T47D (cell line): ENCODE data around the gene CTSD.

Experiments used
- DNase-seq, 2 experiments: peaks; one replicate each; pipeline versions ENCODE4 v3.0.0 to v3.0.0-alpha.2; 2011 to 2012; ENCODE audit warnings: low read depth in 1 of 2, low spot score in 1 of 2
- JUND ChIP-seq: IDR thresholded peaks from 2 replicates; pipeline ENCODE4 v1.6.1; 2012; ENCODE audit warnings: low read depth
- in situ Hi-C: cut with HindIII; loops from 2 replicates; pipeline ENCODE4 v1.10.0; 2016; ENCODE audit warnings: low sequenced_read_pairs, low pct_unique_long_range_greater_than_20kb

Gene CTSD

DNA sequence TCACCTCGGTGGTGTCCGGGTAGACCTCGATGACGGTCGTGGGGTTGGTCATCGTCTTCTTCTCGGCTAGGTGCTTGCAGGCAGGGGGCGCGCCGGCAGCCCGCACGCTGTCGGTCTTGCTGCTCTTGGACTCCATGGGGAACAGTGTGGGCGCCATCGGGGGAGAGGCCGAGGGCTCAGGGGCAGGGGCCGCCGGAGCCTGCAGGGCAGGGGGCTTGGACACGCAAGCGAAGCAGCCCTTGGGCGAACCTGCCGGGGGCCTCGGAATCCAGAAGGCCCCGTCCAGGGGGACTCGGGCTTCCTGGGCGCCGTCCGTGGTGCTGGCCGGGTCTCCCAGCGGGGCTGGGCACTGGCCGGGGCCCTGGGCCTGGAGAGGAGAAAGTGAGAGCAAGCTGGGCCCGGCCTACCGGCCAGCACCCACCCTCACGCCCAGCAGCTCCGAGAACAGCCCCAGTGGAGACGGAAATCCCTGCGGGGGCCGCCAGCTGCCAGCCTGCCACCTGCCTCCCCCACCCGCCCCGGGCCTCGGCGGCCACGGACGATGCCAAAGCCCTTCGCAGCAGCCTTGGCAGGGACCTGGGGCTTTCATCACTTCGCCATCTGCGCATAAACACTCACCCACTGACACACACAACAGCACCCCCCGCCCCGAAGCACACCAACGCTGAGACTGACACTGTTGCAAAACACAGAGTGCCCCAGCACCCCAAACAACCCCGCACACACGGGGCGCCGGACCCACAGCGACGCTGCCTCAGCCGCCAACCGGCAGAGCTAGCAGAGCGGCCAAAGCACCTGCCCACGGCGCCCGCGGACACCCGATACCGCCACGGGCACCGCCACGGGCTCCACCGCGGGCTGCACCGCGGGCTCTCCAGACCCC is 15.7 kb downstream of the CTSD start:
- peak; percentile 44 to 61 for DNase-seq
- TF ChIP-seq JUND: no peak
- in situ Hi-C loops: no loop called here

DNA sequence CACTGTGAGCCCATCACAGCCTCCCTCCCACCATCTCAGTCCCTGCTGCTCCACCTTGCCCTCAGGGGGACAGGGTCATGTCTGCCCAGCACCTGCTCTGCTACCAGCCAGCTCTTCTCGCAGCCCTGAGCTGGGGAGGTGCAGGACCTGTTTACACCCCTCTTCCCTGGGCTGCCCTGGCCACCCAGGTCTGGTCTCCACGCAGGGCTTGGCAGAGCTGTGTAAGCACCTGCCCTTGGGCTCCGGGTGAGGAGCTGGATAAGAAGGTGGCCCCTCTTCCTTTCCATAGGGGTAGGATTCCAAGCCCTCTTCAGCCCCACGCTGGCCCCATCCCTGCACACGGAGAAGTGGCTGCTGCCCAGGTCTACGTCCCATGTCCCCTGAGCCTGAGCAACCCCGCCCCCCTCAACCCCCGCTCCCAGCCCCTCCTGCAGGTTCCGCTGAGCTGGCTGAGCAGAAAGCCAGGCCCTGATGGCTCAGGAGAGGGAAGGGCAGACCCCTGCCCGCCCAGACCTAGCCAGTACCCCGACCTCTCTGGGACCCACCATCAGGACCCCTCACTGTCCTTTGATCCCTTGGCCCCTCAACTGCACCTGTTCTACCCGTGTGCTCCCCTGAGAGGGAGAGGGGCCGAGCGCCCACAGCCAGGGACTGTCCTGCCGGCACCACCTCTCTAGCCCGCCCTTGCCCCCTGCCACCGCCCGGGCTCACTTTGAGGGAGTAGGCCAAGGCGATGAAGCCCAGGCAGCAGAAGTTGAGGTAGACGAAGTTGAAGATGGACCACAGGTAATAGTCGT is 16.6 kb downstream of the CTSD start:
- in situ Hi-C loops: no loop called here
- no peak for TF ChIP-seq JUND
- DNase-seq: peak in 1 of 2 experiments; percentile 35

DNA sequence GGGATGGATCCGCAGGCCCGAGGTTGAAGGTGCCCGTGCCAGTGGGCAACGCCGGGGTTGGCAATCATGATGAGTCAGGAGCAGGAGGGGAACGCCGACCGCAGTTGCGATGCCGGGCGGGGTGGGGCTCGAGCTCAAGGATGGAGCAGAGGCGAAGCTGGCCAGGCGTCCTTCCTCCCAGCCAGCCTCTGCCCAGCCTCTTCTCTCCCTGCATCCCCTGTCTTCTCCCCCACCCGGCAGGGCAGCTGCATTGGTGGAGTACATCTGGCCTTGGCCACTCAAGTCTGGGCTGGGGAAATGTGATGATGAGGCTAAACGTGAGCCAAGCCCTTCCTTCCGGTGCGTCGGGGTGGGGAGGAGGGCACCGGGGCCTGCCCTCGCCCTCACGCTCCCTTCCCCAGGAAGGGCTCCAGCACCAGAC is 17.2 kb downstream of the CTSD start:
- in situ Hi-C loops: no loop called here
- no peak for DNase-seq
- no peak for TF ChIP-seq JUND

DNA sequence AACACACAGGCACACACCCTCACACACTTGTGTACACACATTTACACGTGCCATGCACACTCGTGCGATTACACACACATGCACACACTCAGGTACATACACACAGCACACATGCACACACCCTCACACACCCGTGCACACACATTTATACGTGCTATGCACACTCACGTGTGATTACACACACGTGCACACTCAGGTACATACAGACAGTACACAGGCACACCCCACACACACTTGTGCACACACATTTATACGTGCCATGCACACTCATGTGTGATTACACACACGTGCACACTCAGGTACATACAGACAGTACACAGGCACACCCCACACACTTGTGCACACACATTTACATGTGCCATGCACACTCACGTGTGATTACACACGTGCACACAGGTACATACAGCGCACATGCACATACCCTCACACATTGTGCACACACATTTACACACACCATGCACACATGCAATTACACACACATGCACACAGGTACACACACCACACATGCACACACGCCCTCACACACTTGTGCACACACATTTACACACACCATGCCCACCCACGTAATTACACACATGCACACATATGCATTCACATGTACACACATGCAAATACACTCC is 17.9 kb downstream of the CTSD start:
- in situ Hi-C loops: no loop called here
- no peak for DNase-seq
- no peak for TF ChIP-seq JUND

DNA sequence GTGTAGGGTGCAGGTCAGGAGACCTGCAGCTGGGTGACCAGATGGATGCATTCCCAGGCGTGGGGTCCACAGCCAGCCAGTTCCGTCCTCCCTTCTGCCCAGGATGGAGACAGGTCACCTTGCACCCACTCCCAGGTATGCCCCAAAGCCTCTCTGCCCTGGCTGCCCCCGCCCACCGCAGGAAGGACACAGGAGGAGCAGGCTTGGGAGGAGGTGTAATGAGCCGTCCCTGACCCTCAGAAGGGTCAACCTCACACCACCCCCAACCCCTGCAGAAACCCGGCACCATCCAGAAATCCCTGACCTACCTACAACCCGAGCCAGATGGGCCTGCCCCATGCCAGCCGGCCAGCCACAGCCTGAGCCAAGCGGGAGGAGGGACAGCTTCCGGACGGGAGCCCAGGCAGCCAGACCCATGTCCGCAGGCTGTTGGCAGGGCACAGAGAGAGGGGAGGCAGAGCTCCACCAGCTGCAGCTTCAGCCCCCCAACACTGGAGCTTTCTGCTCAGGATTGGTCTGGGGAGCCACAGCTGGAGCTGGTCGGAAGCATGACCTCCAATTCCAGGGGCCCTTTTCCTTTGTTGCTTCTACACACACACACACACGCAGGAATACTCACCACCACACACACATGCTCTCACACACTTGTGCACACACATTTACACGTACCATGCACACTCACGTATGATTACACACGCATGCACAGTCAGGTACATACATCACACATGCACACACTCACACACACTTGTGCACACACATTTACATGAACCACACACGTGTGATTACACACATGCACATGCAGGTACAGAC is 18.6 kb downstream of the CTSD start:
- no peak for TF ChIP-seq JUND
- peak in 1 of 2 experiments; percentile 51 for DNase-seq
- in situ Hi-C loops: no loop called here

DNA sequence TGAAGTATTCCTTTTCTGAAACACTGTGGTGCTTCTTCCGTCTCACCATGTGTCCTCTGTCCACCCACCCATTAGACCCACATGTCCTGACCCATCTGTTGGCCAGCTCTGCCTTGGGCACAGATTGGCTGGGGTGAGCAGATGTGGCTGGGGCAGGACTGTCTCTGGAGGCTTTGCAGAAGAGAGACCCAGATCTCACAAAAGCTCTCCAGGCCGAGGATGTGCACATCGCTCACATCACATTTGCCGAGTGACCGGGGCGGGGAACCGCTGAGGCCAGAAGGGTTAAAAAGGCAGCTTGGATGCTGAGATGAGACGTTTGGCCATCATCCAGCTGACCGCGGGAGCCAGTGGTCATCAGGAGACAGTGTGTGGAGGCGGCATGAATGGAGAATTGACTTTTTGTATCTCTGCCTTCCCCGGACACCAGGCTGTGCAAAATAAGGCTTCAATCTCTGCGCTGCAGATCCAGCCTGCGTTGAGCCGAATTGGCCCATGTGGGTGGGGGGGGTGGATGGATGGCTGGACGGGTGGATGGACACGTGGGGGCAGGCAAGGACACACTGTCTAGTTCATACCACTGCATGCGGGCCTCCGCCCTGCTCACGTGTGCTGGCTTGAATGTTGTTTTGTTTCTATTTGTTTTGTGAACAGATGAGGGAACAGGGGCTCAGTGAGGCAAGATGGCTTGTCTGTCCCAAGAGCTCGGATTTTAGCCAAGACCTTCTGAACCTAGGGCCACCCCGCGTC is 19.4 kb downstream of the CTSD start:
- in situ Hi-C loops: no loop called here
- TF ChIP-seq JUND: no peak
- peak in 1 of 2 experiments; percentile 45 for DNase-seq

DNA sequence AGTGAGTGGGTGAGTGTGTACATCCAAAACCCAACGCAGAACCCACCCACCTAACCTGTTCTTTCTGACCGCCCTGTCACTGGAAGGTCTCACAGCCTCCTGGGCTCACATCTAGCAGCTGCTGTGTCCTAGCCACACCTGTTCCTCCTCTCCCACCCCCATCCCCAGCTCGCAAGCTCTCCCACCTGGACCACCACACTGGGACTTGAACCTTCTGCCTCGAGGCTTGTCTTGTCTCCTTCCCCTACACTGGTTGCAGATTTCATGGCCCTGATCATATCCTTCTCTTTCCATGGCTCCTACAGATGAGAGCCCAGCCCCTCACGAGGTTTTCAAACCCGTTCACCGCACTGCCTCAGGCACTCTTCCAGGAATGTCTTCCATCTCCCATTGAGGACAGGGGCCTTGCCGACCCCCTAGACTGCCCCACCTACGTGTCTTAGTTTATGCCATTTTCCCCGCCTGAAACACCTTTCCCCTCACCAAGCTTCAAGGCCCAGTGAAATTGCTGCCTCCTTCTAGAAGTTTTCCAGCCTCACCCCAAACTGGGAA is 20.1 kb downstream of the CTSD start:
- in situ Hi-C loops: no loop called here
- DNase-seq: peak in 1 of 2 experiments; percentile 62
- no peak for TF ChIP-seq JUND

DNA sequence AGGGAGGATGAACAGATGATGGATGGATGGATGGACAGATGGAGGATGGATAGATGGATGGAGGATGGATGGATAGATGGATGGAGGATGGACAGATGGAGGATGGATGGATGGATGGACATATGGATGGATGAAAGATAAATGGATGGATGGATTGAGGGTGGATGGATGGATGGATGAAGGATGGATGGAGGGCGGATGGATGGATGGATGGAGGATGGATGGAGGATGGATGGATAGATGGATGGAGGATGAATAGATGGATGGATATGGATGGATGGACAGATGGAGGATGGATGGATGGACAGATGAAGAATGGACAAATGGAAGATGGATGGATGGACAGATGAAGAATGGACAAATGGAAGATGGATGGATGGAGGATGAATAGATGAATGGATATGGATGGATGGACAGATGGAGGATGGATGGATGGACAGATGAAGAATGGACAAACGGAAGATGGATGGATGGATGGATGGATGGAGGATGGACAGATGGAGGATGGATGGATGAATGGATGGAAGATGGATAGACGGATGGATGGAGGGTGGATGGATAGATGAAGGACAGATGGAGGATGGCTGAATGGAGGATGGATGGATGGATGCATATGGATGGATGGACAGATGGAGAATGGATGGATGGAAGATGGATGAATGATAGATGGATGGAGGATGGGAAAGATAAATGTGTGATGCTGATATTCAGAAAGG is 20.7 kb downstream of the CTSD start:
- no peak for DNase-seq
- in situ Hi-C loops: no loop called here
- TF ChIP-seq JUND: no peak

DNA sequence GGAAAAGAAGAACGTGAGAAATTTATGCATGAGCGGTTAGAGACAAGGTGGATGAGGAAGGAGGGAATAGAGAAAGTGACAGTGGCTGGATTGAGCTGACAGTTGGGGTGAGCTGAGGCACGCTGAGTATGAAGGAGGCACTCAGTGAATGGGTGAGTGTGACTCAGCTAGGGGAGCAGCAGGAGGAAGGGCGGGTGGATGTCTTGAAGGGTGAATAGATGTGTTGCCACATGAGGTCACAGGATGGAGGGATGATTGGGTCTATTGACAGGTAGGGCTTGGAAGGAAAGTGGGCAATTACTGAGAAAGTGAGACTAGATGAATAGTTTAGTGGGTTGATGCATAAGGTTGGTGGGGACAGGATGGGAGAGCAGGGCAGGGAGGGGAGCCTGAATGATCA is 21.4 kb downstream of the CTSD start:
- no peak for TF ChIP-seq JUND
- in situ Hi-C loops: no loop called here
- peak in 1 of 2 experiments; percentile 65 for DNase-seq

DNA sequence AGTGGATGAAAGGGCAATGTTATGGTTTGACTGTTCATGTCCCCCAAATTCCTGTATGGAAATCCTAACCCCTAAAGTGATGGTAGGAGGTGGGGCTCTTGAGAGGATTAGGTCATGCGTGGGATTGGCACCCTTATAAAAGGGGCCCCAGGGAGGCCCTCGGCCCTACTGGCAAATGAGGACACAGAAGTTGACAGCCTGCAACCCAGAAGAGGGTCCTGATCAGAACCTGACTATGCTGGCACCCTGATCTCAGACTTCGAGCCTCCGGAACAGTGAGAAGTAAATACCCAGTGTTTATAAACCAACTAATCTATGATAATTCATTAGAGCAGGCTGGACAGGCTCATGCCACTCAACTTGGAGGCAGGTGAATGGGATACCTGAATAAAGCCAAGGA is 22.0 kb downstream of the CTSD start:
- in situ Hi-C loops: no loop called here
- no peak for DNase-seq
- no peak for TF ChIP-seq JUND
